Prostate gland (tissue), 2 donors: ENCODE measurements around the gene ZNF862. TPM values are rescaled to one million over a fixed set of nuclear protein-coding genes. Genes with fewer than 3 reads are reported as not detected.

ENCODE experiments used
- DNase-seq: peaks from one replicate; pipeline ENCODE4 v3.0.0-alpha.2; 2019; ENCODE audit warnings: low spot score
- H3K27ac ChIP-seq, 2 donors: fragments of 200-600 bp; sonication (generic); 2 replicates each; pipeline ENCODE4 v1.5.1; 2017 to 2019
- H3K27me3 ChIP-seq: fragments of 200-600 bp; sonication (generic); replicated peaks from 2 replicates; pipeline ENCODE4 v1.5.1; 2019; ENCODE audit not compliant: insufficient read depth
- H3K36me3 ChIP-seq, 2 donors: fragments of 200-600 bp; sonication (generic); 1 replicate in 1 of 2; 2 replicates in 1 of 2; pipeline versions ENCODE4 v1.5.1 to v1.8.1; 2017 to 2019
- H3K4me1 ChIP-seq: fragments of 200-600 bp; sonication (generic); replicated peaks from 2 replicates; pipeline ENCODE4 v1.5.1; 2019
- H3K4me3 ChIP-seq, 2 donors: fragments of 200-600 bp; sonication (generic); 2 replicates each; pipeline ENCODE4 v1.5.1; 2017 to 2019
- H3K9me3 ChIP-seq: fragments of 200-600 bp; sonication (generic); 2 replicates; pipeline ENCODE4 v1.5.1; 2017
- CTCF ChIP-seq, 4 experiments: fragments of 200-600 bp in 2 of 4; fragments of 450-650 bp in 2 of 4; sonication (generic) in 2 of 4; IDR thresholded peaks; 1 replicate in 3 of 4; 2 replicates in 1 of 4; pipeline ENCODE4 v1.5.1; 2016 to 2019; ENCODE audit warnings: antibody characterized with exemption in 4 of 4, mild to moderate bottlenecking in 2 of 4, moderate library complexity in 2 of 4
- POLR2A ChIP-seq: fragments of 450-650 bp; IDR thresholded peaks from one replicate; pipeline ENCODE4 v1.6.1; 2016; ENCODE audit warnings: antibody characterized with exemption, mild to moderate bottlenecking
- POLR2AphosphoS5 ChIP-seq: sonication (generic); formaldehyde crosslinking; IDR thresholded peaks from one replicate; pipeline ENCODE4 v1.6.1; 2017; ENCODE audit warnings: antibody characterized with exemption
- WGBS: methylation state at CpG from one replicate; pipeline ENCODE4 v1.1.5; 2018; 5-methylcytosine and 5-hydroxymethylcytosine counted together
- intact Hi-C: fragments of 100-400 bp; cut with DNase I; formaldehyde crosslinking; loops from one replicate; pipeline ENCODE4 v1.14.2; 2022
- total RNA-seq, 2 donors: library from RNA; depleted of rRNA; stranded (reverse); fragments of >200 nt; gene quantifications; one replicate each; pipeline ENCODE4 v1.1.0, GENCODE V29; 2016

ZNF862 gene
- total RNA-seq, 2 donors from 2014 or later: 19.8 to 25.4 TPM

GRCh38 chr7:149883452-149883861 is 45.3 kb downstream of the ZNF862 start:
- DNase-seq: peak; percentile 61
- no peaks in the 10 kb centered on the region for H3K27me3 ChIP-seq
- TF ChIP-seq POLR2AphosphoS5: peak; percentile 35
- no peak for TF ChIP-seq POLR2A
- TF ChIP-seq CTCF (IDR thresholded peaks at IDR 0.05): peak; percentile 16 to 74 (median 63)
- H3K9me3 ChIP-seq: no peaks in the 10 kb centered on the region
- no peaks in the 10 kb centered on the region for H3K4me1 ChIP-seq
- no peak overlapping the region for H3K4me3 ChIP-seq
- no peaks in the 10 kb centered on the region for H3K36me3 ChIP-seq
- intact Hi-C loops: loop anchor here (10.0 kb wide), 1 partner anchor 391 kb away; no protein-coding TSS in a partner anchor
- 35% methylated on average over 12 of the region's 12 CpGs for WGBS
- H3K27ac ChIP-seq: no peak overlapping the region

DNA sequence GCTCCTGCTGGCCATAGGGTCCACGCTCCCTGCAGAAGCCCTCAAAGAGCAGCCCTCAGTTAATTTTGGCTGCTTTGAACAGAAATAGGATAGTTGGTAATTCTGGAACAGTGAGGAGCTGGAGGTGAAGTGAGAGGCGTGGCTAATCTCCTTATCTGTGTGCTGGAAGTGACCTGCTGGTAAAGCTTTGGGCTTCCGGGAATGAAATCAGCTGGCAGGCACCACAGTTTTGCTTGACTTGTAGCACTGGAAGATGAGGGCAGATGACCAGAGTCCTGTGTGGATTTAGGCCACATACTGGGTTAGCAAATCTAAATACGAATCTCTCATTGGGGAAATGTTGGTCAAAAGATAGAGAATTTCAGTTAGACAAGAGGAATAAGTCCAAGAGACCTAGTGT is 45.8 kb downstream of the ZNF862 start:
- WGBS: 66% methylated on average over 4 of the region's 4 CpGs
- Histone ChIP-seq H3K36me3 (no peaks in the 10 kb centered on the region), H3K4me1 (no peaks in the 10 kb centered on the region), H3K9me3 (no peaks in the 10 kb centered on the region), H3K27me3 (no peaks in the 10 kb centered on the region), H3K27ac (no peak overlapping the region), H3K4me3 (no peak overlapping the region)
- intact Hi-C loops: loop anchor here (10.0 kb wide), 1 partner anchor 391 kb away; no protein-coding TSS in a partner anchor
- TF ChIP-seq POLR2A (no peak), POLR2AphosphoS5 (no peak), CTCF (IDR thresholded peaks at IDR 0.05) (no peak)
- peak; percentile 10 for DNase-seq

GRCh38 chr7:149884541-149884940 is 46.4 kb downstream of the ZNF862 start:
- intact Hi-C loops: loop anchor here (10.0 kb wide), 1 partner anchor 390 kb away; no protein-coding TSS in a partner anchor
- DNase-seq: no peak
- Histone ChIP-seq H3K27ac (no peak overlapping the region), H3K27me3 (no peaks in the 10 kb centered on the region), H3K4me3 (no peak overlapping the region), H3K4me1 (no peaks in the 10 kb centered on the region), H3K36me3 (no peaks in the 10 kb centered on the region), H3K9me3 (no peaks in the 10 kb centered on the region)
- TF ChIP-seq POLR2AphosphoS5: no peak
- TF ChIP-seq CTCF (IDR thresholded peaks at IDR 0.05): no peak
- TF ChIP-seq POLR2A: no peak
- 70% methylated on average over 2 of the region's 2 CpGs for WGBS

- no peak for TF ChIP-seq POLR2AphosphoS5
- no peak for TF ChIP-seq POLR2A
- TF ChIP-seq CTCF (IDR thresholded peaks at IDR 0.05): no peak
- Histone ChIP-seq H3K27ac (no peak overlapping the region), H3K4me3 (no peak overlapping the region), H3K36me3 (no peaks in the 10 kb centered on the region), H3K4me1 (no peaks in the 10 kb centered on the region), H3K9me3 (no peaks in the 10 kb centered on the region), H3K27me3 (no peaks in the 10 kb centered on the region)
- WGBS: 79% methylated on average over 13 of the region's 13 CpGs
- peak; percentile 3 for DNase-seq
- intact Hi-C loops: loop anchor here (10.0 kb wide), 1 partner anchor 389 kb away; no protein-coding TSS in a partner anchor
These were observed 47.2 kb downstream of the ZNF862 start for GRCh38 chr7:149885191-149886017.

DNA sequence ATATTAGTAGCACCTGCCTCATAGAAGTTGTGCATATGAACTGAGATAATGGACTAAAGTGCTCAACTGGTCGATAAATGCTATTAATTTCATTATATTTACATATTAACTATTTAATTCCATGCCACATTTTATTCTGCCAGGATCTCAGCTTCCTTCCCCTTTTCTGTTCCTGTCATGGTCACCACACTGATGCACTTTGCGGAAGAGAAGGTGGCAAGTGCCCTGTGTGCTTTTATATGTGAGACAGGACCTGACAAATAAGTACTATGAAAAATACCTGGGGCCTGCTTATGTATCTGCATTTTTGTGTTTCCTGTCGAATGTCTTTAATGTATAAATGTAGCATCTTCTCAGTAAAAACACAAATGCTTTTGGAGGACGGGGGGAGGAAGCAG is 47.8 kb downstream of the ZNF862 start:
- no peak for DNase-seq
- Histone ChIP-seq H3K36me3 (no peaks in the 10 kb centered on the region), H3K4me1 (no peaks in the 10 kb centered on the region), H3K27ac (no peak overlapping the region), H3K27me3 (no peaks in the 10 kb centered on the region), H3K9me3 (no peaks in the 10 kb centered on the region), H3K4me3 (no peak overlapping the region)
- TF ChIP-seq POLR2A: no peak
- TF ChIP-seq POLR2AphosphoS5: no peak
- TF ChIP-seq CTCF (IDR thresholded peaks at IDR 0.05): no peak
- whole genome bisulfite sequencing: 65% methylated on average over 4 of the region's 4 CpGs
- intact Hi-C loops: loop anchor here (10.0 kb wide), 1 partner anchor 389 kb away; no protein-coding TSS in a partner anchor
